Natural killer cell treated with Interleukin-12 subunit alpha and Interleukin-12 subunit beta and Interleukin-15 and Interleukin-18, amount 100 ng/mL, for 72 hours (primary cell): ENCODE results near the gene EFHD1. TPM values are rescaled to one million over a fixed set of nuclear protein-coding genes. Genes with fewer than 3 reads are reported as not detected.

Source experiments
- ATAC-seq, 2 donors: fragments of 150-1000 bp; cut with Tn5 transposase in 1 of 2; sonication (Bioruptor Pico), chemical (Tn5 transposase) in 1 of 2; 2 replicates each; pipeline ENCODE4 v1.10.0; 2021
- DNase-seq: peaks from one replicate; pipeline ENCODE4 v3.0.0; 2022; ENCODE audit warnings: low spot score
- H3K27ac Mint-ChIP-seq, 2 donors: 1 replicate in 1 of 2; 2 replicates in 1 of 2; pipeline ENCODE4 v1.8.0; 2022; ENCODE audit warnings: mixed read lengths in 2 of 2, mild to moderate bottlenecking in 1 of 2, moderate library complexity in 1 of 2
- H3K27me3 Mint-ChIP-seq, 2 donors: 1 replicate in 1 of 2; 2 replicates in 1 of 2; pipeline ENCODE4 v1.8.0; 2022; ENCODE audit warnings: mixed read lengths in 2 of 2
- H3K36me3 Mint-ChIP-seq: one replicate; pipeline ENCODE4 v1.8.0; 2022; ENCODE audit warnings: mixed read lengths
- H3K4me1 Mint-ChIP-seq, 2 donors: 1 replicate in 1 of 2; 2 replicates in 1 of 2; pipeline ENCODE4 v1.8.0; 2022; ENCODE audit warnings: low read depth in 2 of 2, mixed read lengths in 2 of 2, mild to moderate bottlenecking in 1 of 2
- H3K4me3 Mint-ChIP-seq: one replicate; pipeline ENCODE4 v1.8.0; 2022; ENCODE audit warnings: mixed read lengths
- H3K9me3 Mint-ChIP-seq: 2 replicates; pipeline ENCODE4 v1.8.0; 2022; ENCODE audit warnings: mixed read lengths
- total RNA-seq, 2 donors: library from RNA; stranded (reverse); gene quantifications; one replicate each; pipeline ENCODE4 v1.2.3, GENCODE V29; 2022

Gene EFHD1
- total RNA-seq, 2 donors from 2014 or later = 0.24 TPM; not detected in 1

DNA sequence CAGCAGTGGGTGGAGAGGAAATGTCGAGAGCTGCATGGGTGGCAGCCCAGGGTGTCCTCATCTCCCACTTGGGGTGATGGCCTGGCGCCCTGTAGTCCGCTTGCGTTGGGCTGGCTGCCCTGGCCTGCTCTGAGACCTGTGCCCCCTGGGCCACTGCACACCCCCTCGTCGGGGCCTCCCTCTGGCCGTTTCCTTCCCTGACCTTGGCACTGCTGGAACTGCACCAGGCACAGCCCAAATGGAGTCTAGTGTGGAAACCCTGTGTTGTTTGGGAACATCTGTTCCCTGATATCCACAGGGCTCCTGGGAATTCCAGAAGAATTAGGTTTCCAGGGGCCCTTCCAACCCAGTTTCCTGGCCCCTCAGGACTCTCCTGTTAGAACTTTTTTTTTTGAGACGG is 13.9 kb downstream of the EFHD1 start:
- H3K4me3 Mint-ChIP-seq = no peak overlapping the region
- no peaks in the 10 kb centered on the region for H3K9me3 Mint-ChIP-seq
- H3K4me1 Mint-ChIP-seq = no peaks in the 10 kb centered on the region
- ATAC-seq (peak in 1 of 2 donors; percentile 25), DNase-seq (no peak)
- H3K36me3 Mint-ChIP-seq = no peaks in the 10 kb centered on the region
- H3K27ac Mint-ChIP-seq = no peak overlapping the region
- peaks cover 0 to 3% of the 10 kb centered on the region in 2 donors for H3K27me3 Mint-ChIP-seq

DNA sequence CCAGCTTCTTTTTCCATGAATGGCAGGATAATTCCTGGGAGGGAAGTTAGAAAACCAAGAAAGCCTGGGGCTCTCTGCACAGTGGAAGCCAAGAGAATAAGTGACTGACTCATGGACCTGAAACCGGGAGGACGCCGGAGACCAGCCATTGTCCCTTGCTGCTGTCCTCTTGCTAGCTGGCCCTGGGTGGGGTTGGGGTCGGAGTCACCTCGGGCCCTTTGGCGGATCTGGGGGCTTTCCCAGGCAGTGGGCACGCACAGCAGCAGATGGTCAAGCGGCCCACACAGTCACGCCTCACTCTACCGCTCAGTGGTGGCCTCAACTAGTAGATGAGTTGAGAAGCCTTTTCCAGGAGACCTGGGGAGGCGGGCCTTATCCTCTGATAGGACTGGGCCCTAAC is 15.6 kb downstream of the EFHD1 start:
- ATAC-seq = no peak
- no peak for DNase-seq
- peaks cover 0 to 2% of the 10 kb centered on the region in 2 donors for H3K27me3 Mint-ChIP-seq
- H3K36me3 Mint-ChIP-seq = no peaks in the 10 kb centered on the region
- H3K4me3 Mint-ChIP-seq = no peak overlapping the region
- no peak overlapping the region for H3K27ac Mint-ChIP-seq
- no peaks in the 10 kb centered on the region for H3K4me1 Mint-ChIP-seq
- H3K9me3 Mint-ChIP-seq = no peaks in the 10 kb centered on the region

DNA sequence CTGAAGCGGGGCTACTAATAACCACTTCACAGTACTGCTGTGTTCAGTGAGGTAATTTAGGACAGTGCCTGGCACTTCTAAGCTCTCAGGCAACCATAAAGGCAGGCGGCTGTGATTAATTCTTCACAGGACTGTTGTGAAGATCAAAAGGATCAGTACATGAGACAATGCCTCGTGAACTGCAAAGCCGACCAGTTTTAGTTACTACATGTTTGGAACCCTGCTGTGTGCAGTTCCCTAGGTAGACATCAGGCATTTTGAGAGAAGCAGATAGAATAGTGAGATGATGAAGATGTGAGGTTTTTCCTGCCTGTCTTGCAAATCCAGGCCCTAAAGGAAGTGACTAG is 19.1 kb downstream of the EFHD1 start:
- Mint-ChIP-seq H3K36me3 (no peaks in the 10 kb centered on the region), H3K27me3 (no peaks in the 10 kb centered on the region), H3K4me1 (no peaks in the 10 kb centered on the region), H3K4me3 (no peak overlapping the region), H3K9me3 (no peaks in the 10 kb centered on the region), H3K27ac (no peak overlapping the region)
- ATAC-seq = no peak
- DNase-seq = no peak

DNA sequence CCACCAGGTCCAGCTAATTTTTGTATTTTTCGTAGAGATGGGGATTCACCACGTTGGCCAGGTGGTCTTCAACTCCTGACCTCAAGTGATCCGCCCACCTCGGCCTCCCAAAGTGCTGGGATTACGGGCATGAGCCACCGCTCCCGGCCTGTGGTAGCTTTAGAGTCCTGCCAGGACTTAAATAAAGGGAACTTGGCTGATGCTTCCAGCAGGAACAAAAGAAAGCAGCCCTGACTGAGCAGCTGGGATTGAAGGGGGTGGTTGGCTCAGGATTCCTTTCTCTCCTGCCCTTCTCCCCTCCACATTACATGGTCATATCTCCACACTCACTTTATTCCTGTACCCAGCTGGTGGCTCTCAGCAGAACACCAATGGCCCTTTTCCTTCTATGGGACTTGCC is 20.0 kb downstream of the EFHD1 start:
- no peak overlapping the region for H3K4me3 Mint-ChIP-seq
- ATAC-seq = no peak
- H3K4me1 Mint-ChIP-seq = no peaks in the 10 kb centered on the region
- no peaks in the 10 kb centered on the region for H3K9me3 Mint-ChIP-seq
- DNase-seq = no peak
- H3K27me3 Mint-ChIP-seq = peaks cover 0 to 2% of the 10 kb centered on the region in 2 donors
- H3K36me3 Mint-ChIP-seq = no peaks in the 10 kb centered on the region
- H3K27ac Mint-ChIP-seq = no peak overlapping the region

DNA sequence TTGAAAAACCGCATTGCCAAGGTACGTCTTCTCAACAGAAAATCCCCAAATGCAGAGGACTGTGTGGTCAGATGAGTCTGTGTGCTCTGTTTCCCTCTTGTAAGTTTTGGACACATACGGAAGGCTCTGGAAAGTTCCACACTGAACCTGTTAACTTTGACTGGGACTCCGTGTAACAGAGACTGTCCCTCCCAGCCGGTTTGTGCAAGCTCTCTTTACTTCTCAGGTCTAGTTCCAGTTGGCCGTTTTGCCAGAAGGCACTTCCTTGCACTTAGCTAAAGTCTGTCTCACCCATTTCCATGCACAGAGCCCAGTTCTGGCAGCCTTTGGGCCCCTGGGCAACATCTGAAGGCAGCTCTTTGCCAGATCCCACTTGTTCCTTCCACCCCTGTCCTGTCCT is 22.0 kb downstream of the EFHD1 start:
- Mint-ChIP-seq H3K27ac (no peak overlapping the region), H3K4me3 (no peak overlapping the region), H3K9me3 (no peaks in the 10 kb centered on the region), H3K36me3 (no peaks in the 10 kb centered on the region), H3K4me1 (no peaks in the 10 kb centered on the region), H3K27me3 (peaks cover 0 to 8% of the 10 kb centered on the region in 2 donors)
- ATAC-seq = no peak
- no peak for DNase-seq

DNA sequence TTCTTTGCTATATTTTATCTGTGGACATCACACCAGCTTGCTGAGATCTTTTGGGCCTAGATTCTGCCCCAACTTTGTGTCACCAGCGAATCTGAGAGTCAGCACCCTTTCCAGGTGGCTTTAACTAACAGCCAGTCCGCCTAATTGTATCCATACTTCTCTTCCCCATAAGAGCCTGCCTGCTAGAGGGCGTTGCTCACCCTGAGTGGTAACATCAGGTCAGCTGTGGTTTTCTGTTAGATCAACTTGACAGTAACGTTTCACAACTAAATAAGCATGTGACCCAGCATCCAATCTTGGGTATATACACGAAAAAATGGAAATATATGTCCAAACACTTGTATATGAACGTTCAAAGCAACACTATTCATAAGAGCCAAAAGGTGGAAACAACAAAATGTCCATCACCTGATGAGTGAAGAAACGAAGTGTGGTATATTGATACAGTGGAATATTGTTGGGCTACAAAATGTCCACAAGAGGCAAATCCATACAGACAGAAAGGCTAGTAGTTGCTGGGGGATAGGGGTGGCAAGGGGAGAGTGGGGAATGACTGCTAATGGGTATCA is 24.9 kb downstream of the EFHD1 start:
- no peak for DNase-seq
- Mint-ChIP-seq H3K9me3 (no peaks in the 10 kb centered on the region), H3K4me1 (no peaks in the 10 kb centered on the region), H3K27me3 (peaks cover 0 to 8% of the 10 kb centered on the region in 2 donors), H3K27ac (no peak overlapping the region), H3K4me3 (no peak overlapping the region), H3K36me3 (no peaks in the 10 kb centered on the region)
- no peak for ATAC-seq

DNA sequence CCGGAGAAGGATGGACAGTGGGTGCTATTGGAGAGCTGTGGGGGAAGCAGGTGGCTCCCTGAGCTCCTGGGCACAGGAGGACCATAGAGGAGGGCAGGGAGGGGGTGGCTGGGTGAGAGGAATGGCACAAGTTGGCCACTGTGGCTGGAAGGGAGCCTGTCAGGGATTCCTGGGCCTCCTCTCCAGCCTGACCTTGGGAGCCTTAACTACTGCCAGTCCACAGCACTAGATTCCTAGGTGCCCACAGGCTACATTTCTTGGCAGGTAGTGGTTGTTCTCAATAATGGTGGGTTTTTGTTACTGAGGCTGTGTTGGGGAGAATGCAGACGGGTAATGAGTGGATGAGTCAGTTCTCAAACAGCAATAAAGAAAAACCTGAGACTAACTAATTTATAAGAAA is 26.0 kb downstream of the EFHD1 start:
- ATAC-seq (peak in 1 of 2 donors; percentile 9), DNase-seq (no peak)
- H3K4me3 Mint-ChIP-seq = no peak overlapping the region
- no peaks in the 10 kb centered on the region for H3K4me1 Mint-ChIP-seq
- H3K27me3 Mint-ChIP-seq = peaks cover 0 to 8% of the 10 kb centered on the region in 2 donors
- H3K36me3 Mint-ChIP-seq = no peaks in the 10 kb centered on the region
- H3K9me3 Mint-ChIP-seq = no peaks in the 10 kb centered on the region
- no peak overlapping the region for H3K27ac Mint-ChIP-seq

DNA sequence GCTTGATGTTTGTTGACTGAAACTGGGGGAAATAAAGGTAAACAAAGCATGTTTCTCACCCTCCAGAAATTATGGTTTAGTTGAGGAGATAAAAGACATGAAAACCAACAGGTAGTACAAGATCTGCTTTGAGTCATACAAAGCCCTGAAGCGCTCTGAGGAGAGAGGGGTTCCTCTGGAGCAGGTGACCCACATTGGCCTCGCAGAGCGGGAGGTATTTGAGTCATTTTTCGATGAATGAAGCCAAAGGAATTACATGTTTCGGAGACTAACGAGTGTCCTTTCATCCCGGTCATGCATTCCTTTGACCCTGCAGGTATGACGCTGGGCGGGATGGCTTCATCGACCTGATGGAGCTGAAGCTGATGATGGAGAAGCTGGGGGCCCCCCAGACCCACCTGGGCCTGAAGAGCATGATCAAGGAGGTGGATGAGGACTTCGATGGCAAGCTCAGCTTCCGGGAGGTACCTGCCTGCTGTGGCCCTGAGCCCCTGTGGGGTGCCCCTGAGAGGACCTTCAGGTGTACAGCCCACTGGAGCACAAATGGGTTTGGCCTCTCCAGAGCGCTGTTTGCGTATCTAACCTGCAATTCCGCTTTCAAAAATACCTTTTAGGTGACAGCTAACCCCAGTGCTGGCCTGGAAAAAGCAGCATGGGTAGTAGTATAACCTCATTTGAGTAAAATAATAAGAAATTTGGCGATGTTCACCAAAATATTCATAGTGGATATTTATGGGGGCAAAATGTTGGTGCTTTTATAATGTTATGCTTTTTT is 29.3 kb downstream of the EFHD1 start:
- H3K4me1 Mint-ChIP-seq = no peaks in the 10 kb centered on the region
- no peak for DNase-seq
- H3K36me3 Mint-ChIP-seq = no peaks in the 10 kb centered on the region
- ATAC-seq = no peak
- H3K27ac Mint-ChIP-seq = no peak overlapping the region
- H3K4me3 Mint-ChIP-seq = no peak overlapping the region
- H3K9me3 Mint-ChIP-seq = no peaks in the 10 kb centered on the region
- H3K27me3 Mint-ChIP-seq = peaks cover 0 to 8% of the 10 kb centered on the region in 2 donors

DNA sequence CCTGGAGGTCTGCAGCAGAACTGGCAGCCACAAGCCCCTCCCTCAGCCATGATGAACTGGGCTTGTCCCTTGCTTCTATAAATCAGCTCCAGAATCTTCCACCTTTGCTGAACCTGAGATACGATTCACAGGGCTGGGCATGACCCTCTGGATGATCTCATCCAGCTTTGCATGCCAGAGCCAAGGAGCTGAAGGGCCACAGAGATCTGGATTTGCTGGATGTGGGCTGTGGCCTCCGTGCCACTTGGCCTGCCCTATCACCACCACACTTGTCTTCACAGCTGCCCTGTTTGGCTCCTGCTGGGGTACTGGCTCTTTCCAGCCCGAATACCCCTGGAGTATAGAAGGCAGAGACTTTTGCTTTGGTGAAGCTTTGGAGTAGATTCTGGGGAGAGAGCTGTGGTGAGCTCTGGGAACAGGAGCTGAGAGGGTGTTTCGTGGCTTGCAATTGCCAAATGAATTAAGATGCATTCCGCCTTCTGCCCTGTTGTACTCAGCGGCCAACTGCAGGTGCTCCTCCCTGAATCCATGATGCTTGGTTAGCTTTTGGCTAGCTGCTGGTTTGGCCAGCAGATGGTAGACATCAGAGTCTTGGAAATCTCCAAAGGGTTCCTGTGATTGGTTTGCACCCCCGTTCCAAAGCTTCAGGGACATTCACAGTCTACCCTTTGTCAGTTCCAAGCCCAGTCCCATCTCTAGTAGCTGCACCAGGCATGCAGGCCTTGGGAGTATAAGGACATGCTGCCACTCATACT is 32.8 kb downstream of the EFHD1 start:
- peaks cover 6 to 8% of the 10 kb centered on the region in 2 donors for H3K27me3 Mint-ChIP-seq

DNA sequence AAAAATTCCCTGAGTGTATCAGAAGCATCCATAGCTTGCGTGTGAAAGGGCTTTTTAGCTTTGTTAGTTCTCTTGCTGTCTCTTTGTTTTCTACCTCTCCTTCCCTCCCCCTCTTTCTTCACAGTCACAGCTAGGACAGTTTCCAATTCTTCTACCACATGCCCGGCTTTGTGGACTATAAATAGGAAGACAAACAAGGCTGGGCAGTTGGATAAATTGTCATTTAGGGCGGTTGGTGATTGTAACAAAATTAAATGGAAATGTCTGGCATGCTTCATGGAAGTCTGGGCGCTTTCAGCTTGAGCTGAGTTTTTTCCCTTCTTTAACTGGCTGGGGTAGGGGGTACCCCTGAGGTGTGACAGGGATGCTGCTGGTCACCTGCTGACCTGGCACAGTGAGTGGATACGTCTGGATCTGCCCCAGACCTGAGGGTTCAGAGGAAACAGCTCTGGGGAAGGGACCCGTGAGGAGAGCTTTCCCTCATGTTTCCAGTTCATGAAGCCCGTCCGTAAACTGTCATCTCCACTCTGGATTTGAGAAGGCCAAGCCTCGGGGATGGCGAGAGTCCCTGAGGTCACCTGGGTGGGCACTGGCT is 34.7 kb downstream of the EFHD1 start:
- no peak overlapping the region for H3K4me3 Mint-ChIP-seq
- H3K9me3 Mint-ChIP-seq = no peaks in the 10 kb centered on the region
- H3K27ac Mint-ChIP-seq = no peak overlapping the region
- peaks cover 8 to 9% of the 10 kb centered on the region in 2 donors for H3K27me3 Mint-ChIP-seq
- ATAC-seq (no peak), DNase-seq (no peak)
- no peaks in the 10 kb centered on the region for H3K4me1 Mint-ChIP-seq
- no peaks in the 10 kb centered on the region for H3K36me3 Mint-ChIP-seq

More for the DNA sequence above, 32.8 kb downstream of the EFHD1 start:
- no peaks in the 10 kb centered on the region for H3K9me3 Mint-ChIP-seq
- DNase-seq (no peak), ATAC-seq (no peak)
- no peaks in the 10 kb centered on the region for H3K36me3 Mint-ChIP-seq
- H3K4me3 Mint-ChIP-seq = no peak overlapping the region
- no peaks in the 10 kb centered on the region for H3K4me1 Mint-ChIP-seq
- H3K27ac Mint-ChIP-seq = no peak overlapping the region

DNA sequence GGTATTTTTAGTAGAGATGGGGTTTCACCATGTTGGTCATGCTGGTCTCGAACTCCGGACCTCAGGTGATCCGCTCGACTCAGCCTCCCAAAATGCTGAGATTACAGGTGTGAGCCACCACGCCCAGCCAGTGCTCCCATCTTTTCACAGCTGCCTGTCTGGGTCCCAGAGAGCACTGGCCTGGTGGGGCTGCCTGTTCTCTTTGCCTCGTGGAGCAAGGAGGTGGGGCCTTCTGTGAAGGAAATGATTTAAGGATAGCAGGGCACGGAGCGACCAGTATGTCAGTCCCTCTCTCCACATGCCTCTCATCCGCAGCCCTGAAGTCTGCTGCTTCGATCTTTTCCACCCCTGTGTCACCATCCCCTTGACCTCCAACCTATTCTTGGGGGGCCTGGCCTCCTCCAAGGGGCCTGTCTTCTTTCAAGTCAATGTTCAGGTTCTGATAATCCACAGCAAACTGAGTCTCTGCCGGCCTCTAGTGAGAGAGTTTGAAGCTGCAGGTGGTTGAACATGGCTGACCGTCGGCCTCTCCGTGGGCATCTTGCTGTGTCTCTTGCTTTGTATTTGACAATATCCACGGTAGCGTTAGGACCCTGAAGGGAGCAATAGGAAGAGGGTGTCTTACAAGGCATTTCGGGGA is 35.5 kb downstream of the EFHD1 start:
- ATAC-seq (no peak), DNase-seq (no peak)
- H3K27me3 Mint-ChIP-seq = peaks cover 8 to 9% of the 10 kb centered on the region in 2 donors
- no peaks in the 10 kb centered on the region for H3K9me3 Mint-ChIP-seq
- no peak overlapping the region for H3K27ac Mint-ChIP-seq
- no peaks in the 10 kb centered on the region for H3K4me1 Mint-ChIP-seq
- H3K4me3 Mint-ChIP-seq = no peak overlapping the region
- H3K36me3 Mint-ChIP-seq = no peaks in the 10 kb centered on the region

DNA sequence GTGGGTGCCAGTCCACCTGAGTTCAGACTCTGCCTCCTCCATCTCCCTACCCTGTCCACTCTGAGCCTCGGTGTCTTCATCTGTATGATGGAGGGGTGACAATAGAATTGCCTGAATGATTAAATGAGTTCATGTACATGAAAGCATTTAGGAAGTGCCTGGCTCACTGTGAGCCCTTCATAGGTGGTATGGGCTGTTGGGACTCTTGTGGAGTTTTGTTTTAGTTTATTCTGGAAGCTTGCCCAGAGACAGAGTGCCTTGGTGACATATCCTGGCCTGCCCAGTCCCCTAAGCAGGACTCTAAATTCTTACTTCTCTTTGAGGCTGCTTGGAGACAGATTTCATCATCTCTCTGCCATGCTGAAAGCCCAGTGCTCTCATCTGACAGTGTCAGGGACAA is 39.2 kb downstream of the EFHD1 start:
- H3K4me1 Mint-ChIP-seq = peaks cover 6 to 11% of the 10 kb centered on the region in 2 donors
- no peak overlapping the region for H3K4me3 Mint-ChIP-seq
- peak overlapping the region in 1 of 2 donors; percentile 36 for H3K27ac Mint-ChIP-seq
- no peaks in the 10 kb centered on the region for H3K36me3 Mint-ChIP-seq
- DNase-seq = no peak
- peak in 1 of 2 donors; percentile 43 for ATAC-seq
- H3K9me3 Mint-ChIP-seq = no peaks in the 10 kb centered on the region
- peaks cover 8 to 12% of the 10 kb centered on the region in 2 donors for H3K27me3 Mint-ChIP-seq

DNA sequence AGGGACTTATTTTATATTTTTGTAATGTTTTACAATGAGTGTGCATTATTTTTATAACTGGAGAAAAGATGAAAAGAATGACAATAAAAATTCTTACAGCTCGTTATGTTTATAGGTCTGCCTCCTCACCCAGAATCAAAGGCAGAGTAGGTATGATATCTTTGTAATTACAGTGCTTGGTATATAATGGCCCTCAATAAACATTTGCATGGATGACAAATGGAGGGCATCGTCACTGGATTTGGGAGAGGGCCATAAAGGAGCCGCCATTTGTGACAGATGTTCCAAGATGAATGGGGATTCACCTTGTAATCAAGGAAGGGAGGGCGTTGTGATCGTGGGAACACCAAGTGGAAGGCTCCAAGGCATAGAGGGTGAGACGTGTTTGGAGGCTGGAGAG is 41.1 kb downstream of the EFHD1 start:
- no peaks in the 10 kb centered on the region for H3K9me3 Mint-ChIP-seq
- peaks cover 10 to 14% of the 10 kb centered on the region in 2 donors for H3K27me3 Mint-ChIP-seq
- H3K36me3 Mint-ChIP-seq = no peaks in the 10 kb centered on the region
- no peak for ATAC-seq
- no peak overlapping the region for H3K4me3 Mint-ChIP-seq
- peaks cover 6 to 11% of the 10 kb centered on the region in 2 donors for H3K4me1 Mint-ChIP-seq
- DNase-seq = no peak
- H3K27ac Mint-ChIP-seq = no peak overlapping the region
